Endothelial cell of umbilical vein (primary cell): ENCODE measurements around the gene GLDN.

Source experiments
- CTCF ChIP-seq, 2 donors: IDR thresholded peaks; 1 replicate in 1 of 2; 2 replicates in 1 of 2; pipeline ENCODE4 v1.5.1; 2011; ENCODE audit warnings: low read length in 2 of 2, mild to moderate bottlenecking in 2 of 2, moderate library complexity in 2 of 2, control low read depth in 1 of 2, inconsistent platforms in 1 of 2, low read depth in 1 of 2; ENCODE audit not compliant: insufficient read depth in 1 of 2; ENCODE audit errors: extremely low read depth in 1 of 2
- EZH2 ChIP-seq: IDR thresholded peaks from 2 replicates; pipeline ENCODE4 v1.6.1; 2012; ENCODE audit warnings: borderline replicate concordance, low read depth, mild to moderate bottlenecking, moderate library complexity, low read length, inconsistent platforms; ENCODE audit not compliant: severe bottlenecking
- GATA2 ChIP-seq: IDR thresholded peaks from 2 replicates; pipeline ENCODE4 v1.7.0; 2011; ENCODE audit warnings: low read depth, mild to moderate bottlenecking, moderate library complexity, mixed read lengths, low read length; ENCODE audit not compliant: insufficient read length, insufficient read depth
- MYC ChIP-seq: IDR thresholded peaks from one replicate; pipeline ENCODE4 v1.6.1; 2011; ENCODE audit warnings: mild to moderate bottlenecking, low read depth, low read length
- POLR2A ChIP-seq: IDR thresholded peaks from 2 replicates; pipeline ENCODE4 v1.6.1; 2012; ENCODE audit warnings: low read depth, mild to moderate bottlenecking, control low read depth, low read length
- POLR2AphosphoS5 ChIP-seq: IDR thresholded peaks from 2 replicates; pipeline ENCODE4 v1.6.1; 2012; ENCODE audit warnings: low read depth, mild to moderate bottlenecking, control low read depth, low read length, moderate library complexity; ENCODE audit not compliant: insufficient read depth

- TF ChIP-seq EZH2, result no peak
- no peak for TF ChIP-seq POLR2A
- no peak for TF ChIP-seq CTCF (IDR thresholded peaks at IDR 0.05; ENCODE audit: extremely low read depth in 1 of 2, insufficient read depth in 1 of 2, low read depth in 1 of 2, low read length in 2 of 2)
- no peak for TF ChIP-seq POLR2AphosphoS5
- TF ChIP-seq MYC, result no peak
- TF ChIP-seq GATA2, result no peak
These were observed 46.2 kb downstream of the GLDN start for GRCh38 chr15:51387699-51388041.
